GM12878 (cell line): Measurements from ENCODE around the gene KDM2A. TPM values are rescaled to one million over a fixed set of nuclear protein-coding genes. Genes with fewer than 3 reads are reported as not detected.

Source experiments
- CREM ChIP-seq: IDR thresholded peaks from 2 replicates; pipeline ENCODE4 v1.6.1; 2014; ENCODE audit warnings: antibody characterized with exemption, low read depth
- HDGF ChIP-seq: fragments of 450-650 bp; IDR thresholded peaks from 2 replicates; pipeline ENCODE4 v1.6.1; 2016; ENCODE audit warnings: antibody characterized with exemption
- RFX5 ChIP-seq: IDR thresholded peaks from 2 replicates; pipeline ENCODE4 v1.6.1; 2011; ENCODE audit warnings: low read depth, low read length, improper control_type of control experiment
- polyA plus RNA-seq, 11 experiments: library from polyadenylated mRNA; depleted of rRNA in 4 of 11; unstranded in 6 of 11; stranded (reverse) in 5 of 11; fragments of >200 nt; fragmentation: Nextera tagmentation in 4 of 11; fragmentation: Illumina TruSeq in 1 of 11; extraction: Ambion mirVana in 4 of 11; extraction: Trizol in 1 of 11; gene quantifications; 1 replicate in 1 of 11; 2 replicates in 10 of 11; pipeline versions ENCODE4 v1.2.1 to v1.2.3, GENCODE V29; 2011 to 2016; ENCODE audit warnings: inconsistent platforms in 2 of 11, missing spikeins in 2 of 11, low read depth in 1 of 11
- total RNA-seq, 4 experiments: library from RNA; depleted of rRNA in 3 of 4; stranded (reverse); fragments of >200 nt in 3 of 4; fragmentation: Illumina TruSeq in 1 of 4; extraction: Trizol in 1 of 4; gene quantifications; 2 replicates each; pipeline versions ENCODE4 v1.2.1 to v1.2.3, GENCODE V29; 2013 to 2021
- TF ChIP-seq, protein P1 (sequence below): IDR thresholded peaks from 2 replicates; pipeline ENCODE4 v1.6.1; 2012; ENCODE audit warnings: mild to moderate bottlenecking, low read depth, low read length
- TF ChIP-seq, protein P2 (sequence below): IDR thresholded peaks from 2 replicates; pipeline ENCODE4 v1.6.1; 2012; ENCODE audit warnings: low read length, inconsistent platforms
- TF ChIP-seq, protein P3 (sequence below): fragments of 450-650 bp; IDR thresholded peaks from 2 replicates; pipeline ENCODE4 v1.6.1; 2016; ENCODE audit warnings: mild to moderate bottlenecking, moderate library complexity, borderline replicate concordance

The KDM2A gene
- total and polyA plus RNA-seq, 10 of the 15 experiments (the other 5 are each of a cell fraction or from before 2014, with no cell fraction given), result 10.5 to 69.3 (median 41.6) TPM

DNA sequence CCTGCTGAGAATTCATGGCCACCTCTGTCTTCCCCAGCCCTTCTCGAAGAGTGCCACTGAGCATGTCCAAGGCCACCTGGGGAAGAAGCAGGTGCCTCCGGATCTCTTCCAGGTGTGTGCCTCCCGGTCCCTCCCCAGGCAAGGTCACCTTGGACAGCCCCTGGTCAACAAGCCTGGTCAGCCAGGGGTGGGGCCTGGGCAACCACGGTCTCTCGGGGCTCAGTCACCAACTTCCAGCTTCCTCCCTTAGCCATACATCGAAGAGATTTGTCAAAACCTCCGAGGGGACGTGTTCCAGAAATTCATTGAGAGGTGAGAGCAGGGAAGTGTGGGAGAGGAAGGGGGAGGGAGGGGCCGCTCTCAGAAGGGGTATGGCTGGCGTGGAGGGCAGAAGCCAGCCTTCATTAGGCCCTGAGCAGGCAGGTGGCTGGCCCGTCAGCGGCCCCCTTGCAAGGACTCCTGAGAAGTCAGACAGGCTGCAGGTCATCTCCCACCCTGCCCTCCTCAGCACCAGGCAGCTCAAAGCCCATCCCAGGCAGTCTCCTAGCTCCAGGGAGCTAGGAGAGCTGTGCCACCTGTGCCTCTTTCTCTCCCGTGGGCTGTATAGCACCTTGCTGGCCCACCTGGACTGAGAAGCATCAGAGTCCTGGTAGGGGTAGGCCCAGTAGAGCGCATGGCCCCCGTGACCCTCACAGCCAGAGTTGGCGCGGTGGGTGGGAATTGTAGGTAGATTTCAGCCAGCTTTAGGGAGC, 160.7 kb downstream of the KDM2A start (continued):
- TF ChIP-seq, protein P1, sequence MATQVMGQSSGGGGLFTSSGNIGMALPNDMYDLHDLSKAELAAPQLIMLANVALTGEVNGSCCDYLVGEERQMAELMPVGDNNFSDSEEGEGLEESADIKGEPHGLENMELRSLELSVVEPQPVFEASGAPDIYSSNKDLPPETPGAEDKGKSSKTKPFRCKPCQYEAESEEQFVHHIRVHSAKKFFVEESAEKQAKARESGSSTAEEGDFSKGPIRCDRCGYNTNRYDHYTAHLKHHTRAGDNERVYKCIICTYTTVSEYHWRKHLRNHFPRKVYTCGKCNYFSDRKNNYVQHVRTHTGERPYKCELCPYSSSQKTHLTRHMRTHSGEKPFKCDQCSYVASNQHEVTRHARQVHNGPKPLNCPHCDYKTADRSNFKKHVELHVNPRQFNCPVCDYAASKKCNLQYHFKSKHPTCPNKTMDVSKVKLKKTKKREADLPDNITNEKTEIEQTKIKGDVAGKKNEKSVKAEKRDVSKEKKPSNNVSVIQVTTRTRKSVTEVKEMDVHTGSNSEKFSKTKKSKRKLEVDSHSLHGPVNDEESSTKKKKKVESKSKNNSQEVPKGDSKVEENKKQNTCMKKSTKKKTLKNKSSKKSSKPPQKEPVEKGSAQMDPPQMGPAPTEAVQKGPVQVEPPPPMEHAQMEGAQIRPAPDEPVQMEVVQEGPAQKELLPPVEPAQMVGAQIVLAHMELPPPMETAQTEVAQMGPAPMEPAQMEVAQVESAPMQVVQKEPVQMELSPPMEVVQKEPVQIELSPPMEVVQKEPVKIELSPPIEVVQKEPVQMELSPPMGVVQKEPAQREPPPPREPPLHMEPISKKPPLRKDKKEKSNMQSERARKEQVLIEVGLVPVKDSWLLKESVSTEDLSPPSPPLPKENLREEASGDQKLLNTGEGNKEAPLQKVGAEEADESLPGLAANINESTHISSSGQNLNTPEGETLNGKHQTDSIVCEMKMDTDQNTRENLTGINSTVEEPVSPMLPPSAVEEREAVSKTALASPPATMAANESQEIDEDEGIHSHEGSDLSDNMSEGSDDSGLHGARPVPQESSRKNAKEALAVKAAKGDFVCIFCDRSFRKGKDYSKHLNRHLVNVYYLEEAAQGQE, result no peak
- no peak for TF ChIP-seq HDGF
- TF ChIP-seq, protein P2, sequence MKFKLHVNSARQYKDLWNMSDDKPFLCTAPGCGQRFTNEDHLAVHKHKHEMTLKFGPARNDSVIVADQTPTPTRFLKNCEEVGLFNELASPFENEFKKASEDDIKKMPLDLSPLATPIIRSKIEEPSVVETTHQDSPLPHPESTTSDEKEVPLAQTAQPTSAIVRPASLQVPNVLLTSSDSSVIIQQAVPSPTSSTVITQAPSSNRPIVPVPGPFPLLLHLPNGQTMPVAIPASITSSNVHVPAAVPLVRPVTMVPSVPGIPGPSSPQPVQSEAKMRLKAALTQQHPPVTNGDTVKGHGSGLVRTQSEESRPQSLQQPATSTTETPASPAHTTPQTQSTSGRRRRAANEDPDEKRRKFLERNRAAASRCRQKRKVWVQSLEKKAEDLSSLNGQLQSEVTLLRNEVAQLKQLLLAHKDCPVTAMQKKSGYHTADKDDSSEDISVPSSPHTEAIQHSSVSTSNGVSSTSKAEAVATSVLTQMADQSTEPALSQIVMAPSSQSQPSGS, result no peak
- TF ChIP-seq RFX5, result no peak
- TF ChIP-seq CREM, result no peak
- TF ChIP-seq, protein P3, sequence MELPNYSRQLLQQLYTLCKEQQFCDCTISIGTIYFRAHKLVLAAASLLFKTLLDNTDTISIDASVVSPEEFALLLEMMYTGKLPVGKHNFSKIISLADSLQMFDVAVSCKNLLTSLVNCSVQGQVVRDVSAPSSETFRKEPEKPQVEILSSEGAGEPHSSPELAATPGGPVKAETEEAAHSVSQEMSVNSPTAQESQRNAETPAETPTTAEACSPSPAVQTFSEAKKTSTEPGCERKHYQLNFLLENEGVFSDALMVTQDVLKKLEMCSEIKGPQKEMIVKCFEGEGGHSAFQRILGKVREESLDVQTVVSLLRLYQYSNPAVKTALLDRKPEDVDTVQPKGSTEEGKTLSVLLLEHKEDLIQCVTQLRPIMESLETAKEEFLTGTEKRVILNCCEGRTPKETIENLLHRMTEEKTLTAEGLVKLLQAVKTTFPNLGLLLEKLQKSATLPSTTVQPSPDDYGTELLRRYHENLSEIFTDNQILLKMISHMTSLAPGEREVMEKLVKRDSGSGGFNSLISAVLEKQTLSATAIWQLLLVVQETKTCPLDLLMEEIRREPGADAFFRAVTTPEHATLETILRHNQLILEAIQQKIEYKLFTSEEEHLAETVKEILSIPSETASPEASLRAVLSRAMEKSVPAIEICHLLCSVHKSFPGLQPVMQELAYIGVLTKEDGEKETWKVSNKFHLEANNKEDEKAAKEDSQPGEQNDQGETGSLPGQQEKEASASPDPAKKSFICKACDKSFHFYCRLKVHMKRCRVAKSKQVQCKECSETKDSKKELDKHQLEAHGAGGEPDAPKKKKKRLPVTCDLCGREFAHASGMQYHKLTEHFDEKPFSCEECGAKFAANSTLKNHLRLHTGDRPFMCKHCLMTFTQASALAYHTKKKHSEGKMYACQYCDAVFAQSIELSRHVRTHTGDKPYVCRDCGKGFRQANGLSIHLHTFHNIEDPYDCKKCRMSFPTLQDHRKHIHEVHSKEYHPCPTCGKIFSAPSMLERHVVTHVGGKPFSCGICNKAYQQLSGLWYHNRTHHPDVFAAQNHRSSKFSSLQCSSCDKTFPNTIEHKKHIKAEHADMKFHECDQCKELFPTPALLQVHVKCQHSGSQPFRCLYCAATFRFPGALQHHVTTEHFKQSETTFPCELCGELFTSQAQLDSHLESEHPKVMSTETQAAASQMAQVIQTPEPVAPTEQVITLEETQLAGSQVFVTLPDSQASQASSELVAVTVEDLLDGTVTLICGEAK, result no peak
